Thoracic aorta (tissue), 2 donors: ENCODE data around the gene CYP46A1. TPM values are rescaled to one million over a fixed set of nuclear protein-coding genes. Genes with fewer than 3 reads are reported as not detected.

Experiments used
- ATAC-seq: fragments of 150-250 bp; one replicate; pipeline ENCODE4 v1.8.0; 2017; ENCODE audit warnings: low read depth; ENCODE audit not compliant: insufficient number of reproducible peaks, low FRiP score
- DNase-seq: peaks from one replicate; pipeline ENCODE4 v3.0.0-alpha.2; 2020; ENCODE audit warnings: low spot score
- H3K27ac ChIP-seq, 2 donors: fragments of 200-600 bp; sonication (generic); 1 replicate in 1 of 2; 2 replicates in 1 of 2; pipeline ENCODE4 v1.5.1; 2016; ENCODE audit warnings: mild to moderate bottlenecking in 2 of 2, moderate library complexity in 2 of 2
- H3K27me3 ChIP-seq: fragments of 200-600 bp; sonication (generic); replicated peaks from 2 replicates; pipeline ENCODE4 v1.6.0; 2016; ENCODE audit warnings: mild to moderate bottlenecking; ENCODE audit not compliant: insufficient read depth
- H3K36me3 ChIP-seq: fragments of 200-600 bp; sonication (generic); one replicate; pipeline ENCODE4 v1.5.1; 2016
- H3K4me1 ChIP-seq, 2 donors: fragments of 200-600 bp; sonication (generic); 1 replicate in 1 of 2; 2 replicates in 1 of 2; pipeline versions ENCODE4 v1.5.1 to v1.6.0; 2016; ENCODE audit warnings: low read depth in 2 of 2, mild to moderate bottlenecking in 1 of 2; ENCODE audit not compliant: control insufficient read depth in 1 of 2
- H3K4me3 ChIP-seq: fragments of 200-600 bp; sonication (generic); 2 replicates; pipeline ENCODE4 v1.5.1; 2016; ENCODE audit warnings: mild to moderate bottlenecking
- H3K9me3 ChIP-seq: fragments of 200-600 bp; sonication (generic); 2 replicates; pipeline ENCODE4 v1.5.1; 2016
- CTCF ChIP-seq: fragments of 200-600 bp; sonication (generic); IDR thresholded peaks from one replicate; pipeline ENCODE4 v1.5.1; 2019; ENCODE audit warnings: antibody characterized with exemption
- total RNA-seq, 2 donors: library from RNA; depleted of rRNA; stranded (reverse); fragments of >200 nt; gene quantifications; one replicate each; pipeline versions ENCODE4 v1.1.0 to v1.2.3, GENCODE V29; 2016

CYP46A1 gene
- total RNA-seq, 2 donors from 2014 or later: 0.68 to 1.3 TPM

DNA sequence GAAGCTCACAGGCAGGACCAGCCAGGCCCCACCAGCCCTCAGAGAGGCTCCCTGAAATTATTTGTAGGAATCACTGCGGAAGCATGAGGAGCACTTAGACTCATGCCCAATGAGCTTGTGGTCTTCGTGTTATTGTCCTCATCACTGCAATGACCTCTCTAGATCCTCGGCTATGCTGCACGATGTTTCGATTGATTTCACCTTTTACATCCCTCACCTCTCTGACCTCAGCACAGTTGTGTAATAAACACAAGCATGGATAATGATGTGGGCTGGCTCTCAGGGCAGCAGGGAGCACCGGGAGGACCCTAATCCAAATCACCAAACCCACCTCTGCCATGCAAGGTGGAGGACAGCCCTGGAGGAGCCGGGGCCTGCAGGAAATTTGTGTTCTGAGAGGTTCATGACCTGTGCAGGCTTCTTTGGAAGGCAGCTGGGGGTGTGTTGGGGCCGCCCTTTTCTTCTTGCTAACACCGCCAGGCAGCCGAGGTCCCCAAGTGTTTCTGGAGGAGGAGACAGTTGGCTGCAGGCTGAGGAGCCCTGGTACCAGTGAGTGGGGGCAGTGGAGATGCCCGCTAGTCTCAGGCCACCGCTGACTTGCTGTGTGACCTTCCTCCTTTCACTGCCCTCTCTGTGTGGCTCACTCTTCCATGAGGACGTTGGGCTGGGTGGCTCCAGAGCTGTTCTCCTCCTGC, 79.6 kb downstream of the CYP46A1 start:
- Histone ChIP-seq H3K4me3 (no peak overlapping the region), H3K36me3 (no peaks in the 10 kb centered on the region), H3K9me3 (no peaks in the 10 kb centered on the region), H3K4me1 (peaks cover 10 to 23% of the 10 kb centered on the region in 2 donors), H3K27ac (no peak overlapping the region), H3K27me3 (no peaks in the 10 kb centered on the region)
- DNase-seq (no peak), ATAC-seq (no peak)
- no peak for TF ChIP-seq CTCF

DNA sequence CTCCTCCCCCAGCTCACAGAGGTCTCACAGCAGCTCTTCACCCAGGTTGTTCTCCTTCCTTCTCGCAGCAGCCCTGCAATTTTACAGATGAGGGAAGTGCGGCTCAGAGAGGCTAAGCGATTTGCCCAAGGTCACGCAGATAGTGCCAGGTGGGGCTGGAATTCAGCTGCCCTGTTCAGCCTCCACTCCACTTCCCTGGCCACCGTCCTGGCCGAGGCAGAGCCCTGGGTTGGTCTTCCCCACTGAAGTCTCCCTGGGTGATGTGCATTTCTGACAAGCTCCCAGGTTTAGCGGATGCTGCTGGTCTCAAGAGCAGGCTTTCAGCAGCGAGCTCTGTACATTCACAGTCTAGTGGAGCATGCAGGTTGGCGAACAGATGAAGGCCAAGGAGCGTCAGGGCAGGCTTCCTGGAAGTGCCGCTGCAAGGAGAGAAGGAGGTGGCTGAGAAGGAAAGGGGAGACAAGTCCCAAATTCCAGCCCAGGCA, 80.2 kb downstream of the CYP46A1 start:
- H3K27ac ChIP-seq: no peak overlapping the region
- ATAC-seq (no peak), DNase-seq (no peak)
- no peaks in the 10 kb centered on the region for H3K36me3 ChIP-seq
- H3K27me3 ChIP-seq: no peaks in the 10 kb centered on the region
- H3K4me1 ChIP-seq: peaks cover 10 to 23% of the 10 kb centered on the region in 2 donors
- TF ChIP-seq CTCF: no peak
- no peak overlapping the region for H3K4me3 ChIP-seq
- no peaks in the 10 kb centered on the region for H3K9me3 ChIP-seq

GRCh38 chr14:99768381-99768780, 84.3 kb downstream of the CYP46A1 start:
- H3K4me1 ChIP-seq: peaks cover 10 to 23% of the 10 kb centered on the region in 2 donors
- no peaks in the 10 kb centered on the region for H3K9me3 ChIP-seq
- H3K36me3 ChIP-seq: no peaks in the 10 kb centered on the region
- ATAC-seq: no peak
- no peak for TF ChIP-seq CTCF
- no peak overlapping the region for H3K4me3 ChIP-seq
- peak overlapping the region in 1 of 2 donors; percentile 81 for H3K27ac ChIP-seq
- H3K27me3 ChIP-seq: no peaks in the 10 kb centered on the region
- DNase-seq: no peak

- Histone ChIP-seq H3K4me1 (peaks cover 10 to 23% of the 10 kb centered on the region in 2 donors), H3K27ac (no peak overlapping the region), H3K9me3 (no peaks in the 10 kb centered on the region), H3K4me3 (no peak overlapping the region), H3K36me3 (no peaks in the 10 kb centered on the region), H3K27me3 (no peaks in the 10 kb centered on the region)
- no peak for ATAC-seq
- no peak for DNase-seq
- TF ChIP-seq CTCF: no peak
These were observed 85.0 kb downstream of the CYP46A1 start for GRCh38 chr14:99769123-99769522.

GRCh38 chr14:99769799-99770198, 85.7 kb downstream of the CYP46A1 start:
- TF ChIP-seq CTCF: no peak
- H3K36me3 ChIP-seq: no peaks in the 10 kb centered on the region
- H3K9me3 ChIP-seq: no peaks in the 10 kb centered on the region
- H3K4me3 ChIP-seq: no peak overlapping the region
- no peak overlapping the region for H3K27ac ChIP-seq
- peaks cover 10 to 29% of the 10 kb centered on the region in 2 donors for H3K4me1 ChIP-seq
- ATAC-seq (no peak), DNase-seq (no peak)
- no peaks in the 10 kb centered on the region for H3K27me3 ChIP-seq
